GM15510 (cell line): ENCODE results near the gene FKBP4.

Experiments used
- POLR2A ChIP-seq: IDR thresholded peaks from 3 replicates; pipeline ENCODE4 v1.6.1; 2011; ENCODE audit warnings: borderline replicate concordance; ENCODE audit not compliant: insufficient read length; ENCODE audit errors: extremely low read depth

FKBP4 gene

DNA sequence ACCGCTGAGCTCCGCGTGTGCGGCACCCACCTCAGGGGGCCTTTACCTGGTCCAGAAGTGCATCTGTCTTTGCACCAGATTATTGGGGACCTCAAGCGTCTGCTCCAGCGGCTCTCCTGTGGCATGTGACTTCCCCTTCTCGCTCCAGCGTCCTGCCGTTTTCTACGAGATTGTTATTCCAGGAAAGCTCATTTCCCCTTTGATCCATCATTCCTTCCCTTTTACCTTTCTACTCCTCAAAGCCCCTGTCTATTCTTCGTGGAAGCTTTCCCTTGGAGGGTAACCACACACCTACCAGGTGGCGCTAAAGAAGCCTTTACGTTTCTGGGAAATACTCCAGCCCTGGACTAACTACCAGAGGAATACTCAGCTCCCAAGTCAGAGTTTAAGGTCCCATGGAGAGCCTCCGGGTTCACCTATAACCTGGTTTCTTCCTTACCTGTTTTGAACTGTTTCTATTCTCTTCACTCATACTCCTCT lies 1.5 kb downstream of the FKBP4 start:
- no peak for TF ChIP-seq POLR2A

DNA sequence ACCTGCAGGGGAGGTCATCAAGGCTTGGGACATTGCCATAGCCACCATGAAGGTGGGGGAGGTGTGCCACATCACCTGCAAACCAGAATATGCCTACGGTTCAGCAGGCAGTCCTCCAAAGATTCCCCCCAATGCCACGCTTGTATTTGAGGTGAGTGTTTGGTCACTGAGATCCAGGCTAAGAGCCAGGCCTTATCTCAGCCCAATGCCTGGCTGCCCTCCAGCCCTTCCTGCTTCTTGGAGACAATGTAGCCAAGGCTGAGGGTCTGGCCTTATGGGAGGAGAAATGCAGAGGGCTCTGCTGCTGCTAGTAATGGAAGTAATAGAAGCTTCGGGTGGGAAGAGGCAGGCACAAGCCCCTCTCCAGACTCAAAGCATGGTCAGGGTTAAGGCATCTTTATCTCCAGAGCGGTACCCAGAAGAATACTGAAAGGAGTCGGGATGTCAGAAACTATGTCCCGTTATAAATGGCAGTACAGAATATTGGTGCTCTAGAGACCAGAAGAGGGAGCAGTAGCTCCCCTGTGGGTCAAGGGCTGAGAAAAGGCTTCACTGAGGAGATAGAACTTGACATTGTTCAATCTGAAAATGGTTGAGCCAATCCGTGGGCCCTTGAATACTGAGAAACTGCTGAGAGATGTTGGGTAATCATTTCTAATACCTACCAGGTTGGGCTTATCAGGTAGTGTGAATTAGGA lies 3.1 kb downstream of the FKBP4 start:
- no peak for TF ChIP-seq POLR2A

DNA sequence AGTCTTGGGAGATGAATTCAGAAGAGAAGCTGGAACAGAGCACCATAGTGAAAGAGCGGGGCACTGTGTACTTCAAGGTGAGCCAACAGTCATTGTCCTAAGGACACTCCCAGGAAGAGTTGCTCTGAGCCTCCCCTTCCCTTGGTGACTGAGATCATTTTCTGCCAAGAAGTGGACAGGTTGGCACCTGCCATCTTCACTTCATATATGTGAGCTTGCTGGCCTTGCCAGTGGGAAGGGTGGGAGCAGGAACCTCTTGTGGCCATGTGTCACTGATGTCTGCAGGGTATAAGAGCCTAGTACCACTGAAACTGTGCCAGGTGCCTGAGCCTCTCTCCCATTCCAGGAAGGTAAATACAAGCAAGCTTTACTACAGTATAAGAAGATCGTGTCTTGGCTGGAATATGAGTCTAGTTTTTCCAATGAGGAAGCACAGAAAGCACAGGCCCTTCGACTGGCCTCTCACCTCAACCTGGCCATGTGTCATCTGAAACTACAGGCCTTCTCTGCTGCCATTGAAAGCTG lies 5.3 kb downstream of the FKBP4 start:
- no peak for TF ChIP-seq POLR2A

DNA sequence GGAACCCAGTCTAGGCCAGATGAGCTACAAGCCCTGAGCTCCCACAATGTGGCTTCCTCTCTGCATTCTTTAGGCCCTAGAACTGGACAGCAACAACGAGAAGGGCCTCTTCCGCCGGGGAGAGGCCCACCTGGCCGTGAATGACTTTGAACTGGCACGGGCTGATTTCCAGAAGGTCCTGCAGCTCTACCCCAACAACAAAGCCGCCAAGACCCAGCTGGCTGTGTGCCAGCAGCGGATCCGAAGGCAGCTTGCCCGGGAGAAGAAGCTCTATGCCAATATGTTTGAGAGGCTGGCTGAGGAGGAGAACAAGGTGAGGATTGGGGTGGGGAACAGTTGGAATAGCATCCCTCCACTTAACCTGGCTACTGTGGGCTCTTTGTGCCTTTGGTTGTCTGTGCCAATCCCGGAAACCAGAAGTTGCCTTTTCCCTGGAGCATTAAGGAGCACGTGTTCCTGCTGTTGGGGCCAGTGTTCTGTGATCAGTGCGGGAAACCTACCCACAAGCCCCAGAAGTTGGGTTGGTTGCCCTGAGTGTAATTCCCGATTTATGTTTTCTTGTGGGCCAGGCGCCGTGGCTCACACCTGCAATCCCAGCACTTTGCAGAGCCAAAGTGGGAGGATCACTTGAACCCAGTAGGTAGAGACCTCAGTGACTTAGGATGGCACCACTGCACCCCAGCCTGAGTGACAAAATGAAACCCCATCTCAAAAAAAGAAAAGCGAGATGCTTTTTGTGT lies 6.4 kb downstream of the FKBP4 start:
- TF ChIP-seq POLR2A, result no peak

DNA sequence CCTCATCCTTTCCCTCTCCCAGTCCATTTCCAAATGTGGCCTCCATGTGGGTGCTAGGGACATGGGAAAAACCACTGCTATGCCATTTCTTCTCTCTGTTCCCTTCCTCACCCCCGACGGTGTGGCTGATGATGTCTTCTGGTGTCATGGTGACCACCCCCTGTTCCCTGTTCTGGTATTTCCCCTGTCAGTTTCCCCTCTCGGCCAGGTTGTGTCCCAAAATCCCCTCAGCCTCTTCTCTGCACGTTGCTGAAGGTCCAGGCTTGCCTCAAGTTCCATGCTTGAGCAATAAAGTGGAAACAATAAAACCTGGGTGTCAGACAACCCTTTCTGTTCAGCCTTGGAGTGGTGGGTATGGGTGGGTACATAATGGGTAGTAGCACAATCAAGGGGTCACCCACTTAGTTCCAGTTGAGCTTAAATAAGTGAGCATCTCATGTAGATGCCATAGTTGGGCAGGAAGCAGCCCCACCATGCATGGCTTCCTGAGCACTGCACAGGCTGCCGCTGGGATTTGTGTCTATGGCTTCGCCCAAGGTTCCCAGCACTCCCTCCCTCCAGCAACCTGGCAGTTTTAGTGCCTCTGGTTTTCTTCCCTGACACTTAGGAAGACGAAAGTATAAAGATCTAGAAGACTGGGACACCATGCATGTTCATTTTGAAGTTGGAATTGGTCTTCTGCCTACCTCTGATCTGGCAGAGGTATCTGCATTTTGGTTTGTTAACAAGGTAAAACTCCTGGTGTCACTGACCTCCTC lies 9.0 kb downstream of the FKBP4 start:
- TF ChIP-seq POLR2A, result no peak

DNA sequence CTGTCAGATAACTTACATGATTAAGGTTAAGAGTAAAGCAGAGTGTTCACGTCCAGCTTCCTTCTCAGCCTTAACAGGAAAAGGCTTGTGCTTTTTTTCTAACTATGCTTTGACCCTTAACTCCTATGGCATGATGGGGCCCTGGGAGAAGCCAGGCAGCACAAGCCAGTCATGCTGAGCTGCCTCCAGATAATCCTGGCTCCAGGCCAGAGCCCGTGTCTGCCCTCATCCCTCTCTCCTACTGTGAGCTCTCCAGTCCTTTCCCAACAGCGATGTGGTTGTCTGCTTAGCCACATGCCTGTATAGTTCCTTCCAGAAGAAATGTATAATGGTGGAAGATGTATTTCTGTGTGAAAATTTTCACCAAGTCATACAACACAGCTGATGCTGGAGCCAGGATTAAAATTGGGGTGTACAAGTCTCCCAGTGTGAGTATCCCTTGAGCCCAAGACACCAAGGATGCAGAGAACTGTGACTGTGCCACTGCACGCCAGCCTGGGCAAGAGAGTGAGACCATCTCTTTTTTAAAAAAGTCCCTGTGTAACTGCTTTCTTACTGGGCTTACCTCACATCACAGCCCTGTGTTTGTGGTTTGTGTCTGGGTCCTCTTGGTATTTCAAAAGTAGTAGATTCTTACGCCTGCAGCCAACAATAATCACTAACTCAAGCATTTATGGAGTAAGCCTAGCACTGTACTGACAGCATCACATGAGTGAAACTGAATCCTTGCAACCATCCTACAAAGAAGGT lies 9.8 kb downstream of the FKBP4 start:
- TF ChIP-seq POLR2A, result no peak

DNA sequence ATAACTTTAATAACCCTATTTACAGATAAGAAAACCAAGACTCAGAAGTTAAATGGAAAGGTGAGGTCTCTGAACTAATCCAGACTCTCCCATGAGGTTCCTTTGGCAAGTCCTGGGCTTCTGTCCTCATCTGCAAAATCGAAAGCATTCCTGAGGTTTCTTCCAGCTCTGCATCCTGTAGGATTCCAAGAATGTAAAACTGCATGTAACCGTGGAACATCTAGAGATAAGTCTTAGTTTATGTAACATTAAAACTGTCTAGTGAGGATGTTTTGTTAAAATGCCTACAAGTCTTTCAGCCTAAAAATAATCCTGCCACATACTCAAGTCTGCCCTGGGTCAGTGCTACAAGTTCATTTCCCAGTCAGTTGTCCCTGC lies 10.4 kb downstream of the FKBP4 start:
- no peak for TF ChIP-seq POLR2A

DNA sequence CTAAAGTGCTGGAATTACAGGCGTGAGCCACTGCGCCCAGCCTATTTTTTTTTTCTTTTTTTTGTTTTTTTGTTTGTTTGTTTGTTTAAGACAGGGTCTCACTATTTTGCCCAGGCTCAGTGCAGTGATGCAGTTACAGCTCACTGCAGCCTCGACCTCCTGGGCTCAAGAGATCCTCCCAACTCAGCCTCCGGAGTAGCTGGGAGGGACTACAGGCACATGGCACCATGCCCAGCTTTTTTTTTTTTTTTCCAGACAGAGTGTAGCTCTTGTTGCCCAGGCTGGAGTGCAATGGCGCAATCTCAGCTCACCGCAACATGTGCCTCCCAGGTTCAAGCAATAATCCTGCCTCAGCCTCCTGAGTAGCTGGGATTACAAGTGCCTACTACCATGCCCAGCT lies 11.9 kb downstream of the FKBP4 start:
- TF ChIP-seq POLR2A, result no peak

DNA sequence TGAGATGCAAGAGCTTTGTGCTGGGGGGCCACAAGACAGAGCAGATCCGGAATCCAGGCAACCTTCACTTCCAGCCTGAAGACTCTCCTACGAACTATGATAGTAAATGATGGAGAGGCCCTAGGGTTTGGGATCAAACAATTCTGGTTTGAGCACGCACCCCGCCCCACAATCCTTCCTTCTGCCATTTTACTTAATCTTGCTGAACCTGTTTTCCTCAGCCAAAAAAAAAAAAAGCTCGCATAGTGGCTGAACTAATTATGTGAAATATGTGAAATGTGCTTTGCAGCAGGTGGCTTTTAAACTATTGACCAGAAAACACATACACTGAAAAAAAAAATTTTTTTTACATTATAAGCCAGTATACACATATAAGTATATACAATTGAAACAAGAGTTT lies 17.0 kb downstream of the FKBP4 start:
- no peak for TF ChIP-seq POLR2A

DNA sequence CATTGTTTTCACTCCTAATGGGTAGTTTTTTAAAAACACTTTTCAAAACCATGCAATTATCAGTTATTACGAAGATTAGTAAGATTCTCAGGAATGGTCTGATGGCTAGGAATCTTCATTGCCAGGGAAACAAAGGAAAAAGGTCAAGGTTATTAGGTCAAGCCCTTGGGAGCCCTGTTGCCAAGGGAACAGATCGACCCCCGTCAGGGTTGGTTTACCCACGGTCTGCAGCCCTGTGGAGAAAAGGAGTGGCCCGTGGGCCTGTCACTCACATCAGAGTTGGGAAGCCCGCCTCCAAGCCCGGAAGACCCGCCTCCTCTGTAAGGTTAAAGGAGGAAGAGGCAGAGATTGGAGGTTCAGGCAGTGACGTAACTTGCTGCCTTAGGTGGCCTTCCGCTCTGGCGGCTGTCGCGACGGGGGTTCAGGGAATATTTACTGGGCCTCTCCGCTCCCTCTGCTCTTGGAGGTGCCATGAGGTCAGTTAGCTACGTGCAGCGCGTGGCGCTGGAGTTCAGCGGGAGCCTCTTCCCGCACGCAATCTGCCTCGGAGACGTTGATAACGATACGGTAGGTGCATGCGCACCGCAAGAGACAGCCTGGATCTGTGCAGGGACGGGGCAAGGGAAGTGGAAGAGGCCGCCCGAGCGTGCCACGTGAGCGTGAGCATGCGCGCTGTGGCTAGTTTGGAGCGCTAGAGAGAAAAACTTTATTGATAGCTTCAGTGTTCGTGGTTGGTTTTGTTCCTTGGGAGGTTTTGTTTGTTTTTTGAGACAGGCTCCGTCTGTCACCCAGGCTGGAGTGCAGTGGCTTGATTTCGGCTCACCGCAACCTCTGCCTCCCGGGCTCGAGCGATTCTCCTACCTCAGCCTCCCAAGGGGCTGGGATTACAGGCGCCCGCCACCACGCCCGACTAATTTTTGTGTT lies 17.8 kb downstream of the FKBP4 start, which contains the start of gene ITFG2:
Gene ITFG2 (plus strand): TSS at position 379 of the 924 bp plus-strand sequence. CDS start 93 bp downstream, at position 472.
- peak; percentile 98 for TF ChIP-seq POLR2A

DNA sequence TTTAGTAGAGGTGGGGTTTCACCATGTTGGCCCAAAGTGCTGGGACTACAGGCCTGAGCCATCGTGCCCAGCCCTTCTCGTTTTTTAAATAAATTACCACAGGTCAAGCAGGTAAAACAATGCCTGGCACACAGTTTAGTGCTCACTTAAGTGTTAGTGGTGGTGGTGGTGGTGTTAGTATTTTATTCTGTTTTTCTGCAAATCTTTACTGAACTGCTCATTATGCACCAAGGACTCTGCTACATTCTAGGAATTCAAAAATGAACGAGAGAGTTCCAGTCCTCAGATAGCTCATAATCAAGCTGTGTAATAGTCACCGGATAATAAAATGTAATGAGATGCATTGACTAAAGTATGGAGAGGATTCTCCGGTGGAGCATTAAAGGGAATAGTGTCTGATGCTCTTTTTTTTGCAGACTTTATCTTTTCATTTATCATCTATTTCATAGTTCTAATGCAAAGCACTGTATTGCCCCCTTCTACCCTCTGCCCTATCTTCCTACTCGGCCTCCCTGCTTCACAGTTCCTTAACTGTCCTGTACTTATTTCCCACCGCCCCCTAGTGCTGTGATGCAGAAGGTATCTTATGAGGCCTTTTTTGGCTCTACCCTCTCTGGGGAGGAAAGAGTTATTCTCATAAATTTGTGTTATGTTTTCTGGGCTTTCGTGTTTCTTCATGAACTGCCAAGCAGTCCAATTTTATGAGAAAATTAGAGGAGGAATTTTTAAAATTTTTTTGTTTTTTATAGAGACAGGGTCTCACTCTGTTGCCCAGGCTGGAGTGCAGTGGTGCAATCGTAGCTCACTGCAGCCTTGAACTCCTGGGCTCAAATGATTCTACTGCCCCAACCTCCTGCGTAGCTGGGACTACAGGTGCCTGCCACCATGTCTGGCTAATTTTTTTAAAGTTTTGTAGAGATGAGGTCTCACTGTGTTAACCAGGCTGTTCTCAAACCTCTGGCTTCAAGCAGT lies 18.7 kb downstream of the FKBP4 start:
- no peak for TF ChIP-seq POLR2A

DNA sequence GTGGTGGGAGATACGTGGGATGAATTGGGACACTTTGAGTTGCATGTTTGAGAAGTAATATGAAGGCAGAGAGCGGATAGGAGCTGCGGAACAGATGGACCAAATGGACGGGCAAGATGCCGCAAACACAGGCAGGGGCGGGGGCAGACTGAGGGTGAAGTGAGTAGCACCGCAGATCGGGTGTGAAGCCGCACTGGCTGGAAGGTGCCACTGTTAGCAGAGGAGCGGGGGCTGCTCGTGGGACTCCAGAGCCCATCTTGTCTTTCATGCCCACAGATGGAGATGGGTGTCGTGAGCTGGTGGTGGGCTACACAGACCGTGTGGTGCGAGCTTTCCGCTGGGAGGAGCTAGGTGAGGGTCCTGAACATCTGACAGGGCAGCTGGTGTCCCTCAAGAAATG lies 25.0 kb downstream of the FKBP4 start:
- no peak for TF ChIP-seq POLR2A
